RWPE1 (cell line): ENCODE results near the gene SLC39A1.

Experiments used
- CTCF ChIA-PET: fragments of 350-600 bp; sonication (Branson Sonifier 250); formaldehyde crosslinking; extraction: SDS; loops from one replicate; lab custom pipeline; 2021; lab: Yijun Ruan, JAX
- POLR2A ChIA-PET: fragments of 400-600 bp; formaldehyde crosslinking; extraction: SDS; loops from one replicate; lab custom pipeline; 2020; ENCODE audit warnings: antibody characterized with exemption; ENCODE audit not compliant: low non-redundant PET; lab: Yijun Ruan, JAX
- DNase-seq: peaks from one replicate; pipeline ENCODE4 v3.0.0; 2012; ENCODE audit warnings: low spot score
- H3K27ac ChIP-seq: fragments of 450-650 bp; 2 replicates; pipeline ENCODE4 v1.5.1; 2017
- CTCF ChIP-seq: fragments of 450-650 bp; conservative IDR thresholded peaks from 2 replicates; pipeline ENCODE4 v1.5.1; 2017; ENCODE audit warnings: low read depth, mild to moderate bottlenecking

The SLC39A1 gene

DNA sequence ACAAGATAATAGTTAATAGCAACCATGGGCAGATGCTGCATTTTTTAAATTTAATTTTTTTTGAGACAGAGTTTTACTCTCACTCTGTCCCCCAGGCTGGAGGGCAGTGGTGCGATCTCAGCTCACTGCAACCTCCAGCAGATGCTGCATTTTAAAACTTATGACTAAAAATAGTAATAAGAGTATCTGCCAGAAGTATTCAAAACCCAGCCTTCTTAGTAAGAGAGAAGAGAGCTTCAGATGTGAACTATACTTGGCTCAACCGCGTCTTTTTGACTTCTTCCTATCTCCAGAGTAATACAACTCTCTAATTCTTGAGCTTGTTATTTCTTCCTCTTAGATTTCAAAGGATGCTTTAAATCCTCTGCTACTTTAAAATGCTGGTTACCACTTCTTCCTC, 31.9 kb upstream of the SLC39A1 start:
- no peak for DNase-seq
- TF ChIP-seq CTCF: no peak
- ChIA-PET CTCF (no interaction called here), POLR2A (no interaction called here)
- H3K27ac ChIP-seq: no peak overlapping the region

DNA sequence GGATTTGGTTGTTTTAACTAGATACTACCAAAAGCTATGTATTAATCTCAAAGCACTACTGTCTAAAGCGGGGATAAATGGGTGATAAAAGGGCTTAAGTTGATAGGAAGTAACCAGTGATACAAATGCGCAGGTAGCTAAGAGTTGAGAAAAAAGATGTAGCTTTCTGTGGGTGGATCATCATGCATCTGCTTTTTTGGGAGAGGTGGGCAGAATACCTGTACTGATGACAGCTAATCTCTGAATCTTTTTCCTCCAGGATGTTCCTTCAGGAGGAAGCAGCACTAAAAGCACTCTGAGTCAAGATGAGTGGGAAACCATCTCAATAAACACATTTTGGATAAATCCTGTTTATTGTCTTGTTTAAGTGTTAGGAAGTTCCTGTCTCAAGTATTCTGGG, 28.5 kb upstream of the SLC39A1 start:
- CTCF ChIA-PET: interaction anchor here (0.6 kb wide), 1 partner anchor 194 kb away, joined by 5 read pairs; no protein-coding TSS in a partner anchor
- no peak for TF ChIP-seq CTCF
- no peak for DNase-seq
- POLR2A ChIA-PET: interaction anchor here (0.6 to 1.0 kb wide), 2 partner anchors 25 to 28 kb away, joined by 3 read pairs; no protein-coding TSS in a partner anchor
- no peak overlapping the region for H3K27ac ChIP-seq

- CTCF ChIA-PET: interaction anchor here (0.8 kb wide), 1 partner anchor 170 kb away, joined by 4 read pairs; no protein-coding TSS in a partner anchor
- H3K27ac ChIP-seq: peak overlapping the region; percentile 80
- POLR2A ChIA-PET: interaction anchor here (0.6 to 1.5 kb wide), 4 partner anchors 8 to 28 kb away, joined by 3 to 7 read pairs (median 3); no protein-coding TSS in a partner anchor
- DNase-seq: no peak
- TF ChIP-seq CTCF: no peak
Observed at GRCh38 chr1:153991151-153991630, 27.9 kb upstream of the SLC39A1 start.

DNA sequence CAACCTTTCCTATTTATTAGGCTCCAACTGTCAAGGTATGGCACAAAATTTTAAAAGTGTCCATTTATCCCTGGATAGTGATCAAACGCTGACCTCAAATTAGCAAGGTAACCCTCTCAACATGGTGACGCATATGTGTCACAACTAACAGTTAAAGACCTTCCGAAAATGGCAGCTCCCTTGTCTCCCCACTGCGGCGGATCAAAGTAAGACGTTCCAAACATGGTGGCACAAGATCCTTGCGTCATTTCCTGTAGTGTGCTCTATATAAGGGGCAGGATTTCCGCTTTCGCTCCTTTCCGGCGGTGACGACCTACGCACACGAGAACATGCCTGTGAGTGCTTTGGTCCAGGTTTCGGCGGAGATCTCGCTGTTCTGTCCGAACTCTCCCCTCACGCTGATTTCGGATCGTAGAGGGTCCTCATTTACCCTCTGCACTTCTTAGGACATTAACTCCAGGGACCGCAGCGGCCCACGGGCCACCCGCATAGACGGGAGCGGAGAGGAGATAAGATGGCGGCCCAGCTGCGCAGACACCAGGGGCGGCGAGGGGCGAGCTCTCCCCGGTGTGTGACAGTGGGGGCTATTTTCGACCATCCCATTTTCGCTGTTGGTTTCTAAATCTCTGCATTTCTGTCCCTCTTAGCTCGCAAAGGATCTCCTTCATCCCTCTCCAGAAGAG, 27.3 kb upstream of the SLC39A1 start, which contains the start of gene RPS27:
TSS of gene RPS27 (plus strand) at position 295 of the 683 bp plus-strand sequence. CDS start at position 330, 35 bp downstream.
- H3K27ac ChIP-seq: peak within 1 kb of the TSS; percentile 80
- peak; percentile 94 for DNase-seq
- ChIA-PET POLR2A (interaction anchor here (0.7 to 1.5 kb wide), 5 partner anchors 9 to 67 kb away, joined by 3 to 8 read pairs (median 6); partner anchors contain the start of gene CREB3L4), CTCF (interaction anchor here (0.8 kb wide), 1 partner anchor 169 kb away, joined by 4 read pairs; no protein-coding TSS in a partner anchor)
- TF ChIP-seq CTCF: no peak

DNA sequence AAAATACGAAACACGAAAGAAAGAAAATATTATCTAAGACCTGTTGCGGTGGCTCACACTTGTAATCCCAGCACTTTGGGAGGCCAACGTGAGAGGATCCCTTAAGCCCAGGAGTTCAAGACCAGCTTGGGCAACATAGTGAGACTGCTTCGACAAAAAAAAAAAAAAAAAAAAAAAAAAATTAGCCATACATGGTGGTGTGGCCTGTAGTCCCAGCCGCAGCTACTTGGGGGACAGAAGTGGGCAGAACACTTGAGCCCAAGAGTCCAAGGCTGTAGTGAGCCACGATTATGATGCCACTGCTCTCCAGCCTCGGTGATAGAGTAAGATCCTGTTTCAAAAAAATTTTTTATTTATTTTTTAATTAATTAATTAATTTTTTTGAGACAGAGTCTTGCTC, 24.3 kb upstream of the SLC39A1 start:
- peak overlapping the region; percentile 77 for H3K27ac ChIP-seq
- POLR2A ChIA-PET: no interaction called here

More for the DNA sequence above, 24.3 kb upstream of the SLC39A1 start:
- DNase-seq: no peak
- CTCF ChIA-PET: interaction anchor here (0.7 to 3.6 kb wide), 5 partner anchors 35 to 564 kb away, joined by 3 to 18 read pairs (median 3); no protein-coding TSS in a partner anchor
- TF ChIP-seq CTCF: no peak
